Hindlimb muscle (tissue), 1 donor: Measurements from ENCODE around the gene WDR75. TPM values are rescaled to one million over a fixed set of nuclear protein-coding genes. Genes with fewer than 3 reads are reported as not detected.

Experiments used
- polyA plus RNA-seq: library from polyadenylated mRNA; unstranded; fragments of 120-200 nt; gene quantifications from one replicate; pipeline ENCODE4 v1.2.1, GENCODE V29; 2013; ENCODE audit not compliant: insufficient read length

Gene WDR75
- polyA plus RNA-seq, 1 donor, result 32.7 TPM

Other genes with a start within 250 kb of the WDR75 start
- 42.2 TPM for gene SLC40A1, start 139.3 kb downstream of the WDR75 start, polyA plus RNA-seq
- 35.2 TPM for gene ASNSD1, start 220.0 kb downstream of the WDR75 start, polyA plus RNA-seq
- gene ANKAR, start 233.2 kb downstream of the WDR75 start, polyA plus RNA-seq, result 5.6 TPM